Gastroesophageal sphincter (tissue), 4 donors: ENCODE measurements around the gene SOCS2. TPM values are rescaled to one million over a fixed set of nuclear protein-coding genes. Genes with fewer than 3 reads are reported as not detected.

Experiments used
- ATAC-seq: fragments of 150-250 bp; one replicate; pipeline ENCODE4 v1.9.1; 2016; ENCODE audit warnings: mild to moderate bottlenecking, moderate library complexity
- H3K27ac ChIP-seq, 4 donors: fragments of 200-600 bp; sonication (generic) in 3 of 4; 1 replicate in 3 of 4; 2 replicates in 1 of 4; pipeline ENCODE4 v1.5.1; 2016 to 2019
- H3K27me3 ChIP-seq: fragments of 200-600 bp; sonication (generic); one replicate; pipeline ENCODE4 v1.5.1; 2019
- H3K36me3 ChIP-seq, 2 donors: fragments of 200-600 bp; sonication (generic); one replicate each; pipeline ENCODE4 v1.5.1; 2019; ENCODE audit warnings: control low read depth in 1 of 2
- H3K4me1 ChIP-seq, 3 donors: fragments of 200-600 bp; sonication (generic); 1 replicate in 2 of 3; 2 replicates in 1 of 3; pipeline ENCODE4 v1.5.1; 2016 to 2019; ENCODE audit warnings: control low read depth in 2 of 3
- H3K4me3 ChIP-seq, 2 donors: fragments of 200-600 bp; sonication (generic); one replicate each; pipeline ENCODE4 v1.5.1; 2019; ENCODE audit warnings: mild to moderate bottlenecking in 1 of 2, moderate library complexity in 1 of 2
- H3K9me3 ChIP-seq, 3 donors: fragments of 200-600 bp; sonication (generic); one replicate each; pipeline ENCODE4 v1.5.1; 2017 to 2019; ENCODE audit warnings: control low read depth in 2 of 3
- CTCF ChIP-seq, 4 experiments: fragments of 200-600 bp in 2 of 4; fragments of 450-650 bp in 2 of 4; sonication (generic) in 1 of 4; IDR thresholded peaks; one replicate each; pipeline ENCODE4 v1.5.1; 2017 to 2019; ENCODE audit warnings: antibody characterized with exemption in 4 of 4, mild to moderate bottlenecking in 2 of 4, moderate library complexity in 2 of 4
- EP300 ChIP-seq: sonication (generic); formaldehyde crosslinking; IDR thresholded peaks from one replicate; pipeline ENCODE4 v1.6.1; 2017; ENCODE audit warnings: antibody characterized with exemption, mild to moderate bottlenecking
- POLR2A ChIP-seq, 2 donors: fragments of 450-650 bp; IDR thresholded peaks; one replicate each; pipeline ENCODE4 v1.6.1; 2017; ENCODE audit warnings: antibody characterized with exemption in 2 of 2, mild to moderate bottlenecking in 2 of 2, moderate library complexity in 1 of 2
- POLR2AphosphoS5 ChIP-seq: sonication (generic); formaldehyde crosslinking; IDR thresholded peaks from one replicate; pipeline ENCODE4 v1.6.1; 2017; ENCODE audit warnings: antibody characterized with exemption
- WGBS, 2 donors: methylation state at CpG; one replicate each; pipeline ENCODE4 v1.1.5; 2018; ENCODE audit warnings: low coverage in 1 of 2; 5-methylcytosine and 5-hydroxymethylcytosine counted together
- total RNA-seq, 4 donors: library from RNA; depleted of rRNA; stranded (reverse); fragments of >200 nt; gene quantifications; one replicate each; pipeline ENCODE4 v1.1.0, GENCODE V29; 2016

Gene SOCS2
- total RNA-seq, 4 donors from 2014 or later = 17.6 to 49.4 (median 31.4) TPM

- no peaks in the 10 kb centered on the region for H3K27me3 ChIP-seq
- no peaks in the 10 kb centered on the region for H3K4me1 ChIP-seq
- peaks cover 0 to 16% of the 10 kb centered on the region in 2 donors for H3K36me3 ChIP-seq
- ATAC-seq = no peak
- TF ChIP-seq POLR2A (IDR thresholded peaks at IDR 0.05) = no peak
- no peak for TF ChIP-seq EP300
- TF ChIP-seq POLR2AphosphoS5 = no peak
- no peak for TF ChIP-seq CTCF (IDR thresholded peaks at IDR 0.05)
- H3K4me3 ChIP-seq = no peak overlapping the region
- no peaks in the 10 kb centered on the region for H3K9me3 ChIP-seq
- H3K27ac ChIP-seq = no peak overlapping the region
- 93 to 95% methylated on average over 4 of the region's 5 CpGs for WGBS, 2 donors
These were observed 11.3 kb downstream of the SOCS2 start for GRCh38 chr12:93583627-93584392.

GRCh38 chr12:93585247-93585646, 12.8 kb downstream of the SOCS2 start:
- no peaks in the 10 kb centered on the region for H3K4me1 ChIP-seq
- no peaks in the 10 kb centered on the region for H3K27me3 ChIP-seq
- H3K4me3 ChIP-seq = no peak overlapping the region
- no peak for ATAC-seq
- no peaks in the 10 kb centered on the region for H3K9me3 ChIP-seq
- H3K27ac ChIP-seq = no peak overlapping the region
- WGBS, 2 donors = 94 to 96% methylated on average over 2 of the region's 2 CpGs
- peaks cover 0 to 4% of the 10 kb centered on the region in 2 donors for H3K36me3 ChIP-seq
- TF ChIP-seq EP300 = no peak
- no peak for TF ChIP-seq POLR2A (IDR thresholded peaks at IDR 0.05)
- no peak for TF ChIP-seq POLR2AphosphoS5
- no peak for TF ChIP-seq CTCF (IDR thresholded peaks at IDR 0.05)

- 68% methylated on average over 4 of the region's 5 CpGs; no CpG with 5 or more reads in 1 of the 2 donors for WGBS, 2 donors
- H3K27me3 ChIP-seq = no peaks in the 10 kb centered on the region
- no peak overlapping the region for H3K4me3 ChIP-seq
- H3K36me3 ChIP-seq = no peaks in the 10 kb centered on the region
- H3K9me3 ChIP-seq = no peaks in the 10 kb centered on the region
- no peak overlapping the region for H3K27ac ChIP-seq
- H3K4me1 ChIP-seq = peaks cover 0 to 10% (median 0%) of the 10 kb centered on the region in 3 donors
- TF ChIP-seq EP300 (no peak), POLR2AphosphoS5 (no peak), CTCF (IDR thresholded peaks at IDR 0.05) (no peak), POLR2A (IDR thresholded peaks at IDR 0.05) (no peak)
- no peak for ATAC-seq
These were observed 15.1 kb downstream of the SOCS2 start for GRCh38 chr12:93587611-93588010.

- Histone ChIP-seq H3K36me3 (no peaks in the 10 kb centered on the region), H3K27me3 (no peaks in the 10 kb centered on the region), H3K4me3 (no peak overlapping the region), H3K9me3 (no peaks in the 10 kb centered on the region), H3K4me1 (peaks cover 0 to 23% (median 0%) of the 10 kb centered on the region in 3 donors), H3K27ac (no peak overlapping the region)
- 93 to 100% methylated on average over 2 of the region's 2 CpGs for WGBS, 2 donors
- TF ChIP-seq EP300 (no peak), POLR2A (IDR thresholded peaks at IDR 0.05) (no peak), POLR2AphosphoS5 (no peak), CTCF (IDR thresholded peaks at IDR 0.05) (no peak)
- no peak for ATAC-seq
These were observed 16.6 kb downstream of the SOCS2 start for GRCh38 chr12:93589081-93589480.
